T-helper 2 cell treated with Interferon-gamma antibody and Interleukin-4, amounts not matched to agents 5 μg/mL and 100 μg/mL, for 36 hours (primary cell): ENCODE measurements around the gene TESK2.

Experiments
- DNase-seq: peaks from one replicate; pipeline ENCODE4 v3.0.0; 2021; ENCODE audit warnings: low spot score
- H3K27ac Mint-ChIP-seq: one replicate; pipeline ENCODE4 v1.8.0; 2021; ENCODE audit warnings: mild to moderate bottlenecking, mixed read lengths
- H3K27me3 Mint-ChIP-seq: one replicate; pipeline ENCODE4 v1.8.0; 2021; ENCODE audit warnings: low read depth, mixed read lengths
- H3K36me3 Mint-ChIP-seq: one replicate; pipeline ENCODE4 v1.8.0; 2021; ENCODE audit warnings: low read depth, mixed read lengths
- H3K4me1 Mint-ChIP-seq: one replicate; pipeline ENCODE4 v1.8.0; 2021; ENCODE audit warnings: low read depth, mixed read lengths
- H3K4me3 Mint-ChIP-seq: one replicate; pipeline ENCODE4 v1.8.0; 2022; ENCODE audit warnings: mild to moderate bottlenecking, moderate library complexity, mixed read lengths
- H3K9me3 Mint-ChIP-seq: one replicate; pipeline ENCODE4 v1.8.0; 2021; ENCODE audit warnings: mixed read lengths

TESK2 gene

GRCh38 chr1:45437323-45437722, 53.6 kb downstream of the TESK2 start:
- Mint-ChIP-seq H3K4me3 (no peak overlapping the region), H3K27ac (no peak overlapping the region), H3K36me3 (no peaks in the 10 kb centered on the region), H3K27me3 (peaks cover 3% of the 10 kb centered on the region), H3K9me3 (no peaks in the 10 kb centered on the region), H3K4me1 (no peaks in the 10 kb centered on the region)
- no peak for DNase-seq

- Mint-ChIP-seq H3K4me1 (peaks cover 3% of the 10 kb centered on the region), H3K27me3 (peaks cover 3% of the 10 kb centered on the region), H3K4me3 (no peak overlapping the region), H3K36me3 (no peaks in the 10 kb centered on the region), H3K27ac (no peak overlapping the region), H3K9me3 (no peaks in the 10 kb centered on the region)
- DNase-seq: no peak
Measured at GRCh38 chr1:45430490-45430889, 60.5 kb downstream of the TESK2 start.

- no peaks in the 10 kb centered on the region for H3K36me3 Mint-ChIP-seq
- H3K9me3 Mint-ChIP-seq: no peaks in the 10 kb centered on the region
- peaks cover 3% of the 10 kb centered on the region for H3K27me3 Mint-ChIP-seq
- DNase-seq: no peak
- no peak overlapping the region for H3K4me3 Mint-ChIP-seq
- no peak overlapping the region for H3K27ac Mint-ChIP-seq
- peaks cover 3% of the 10 kb centered on the region for H3K4me1 Mint-ChIP-seq
Measured at GRCh38 chr1:45429561-45430159, 61.3 kb downstream of the TESK2 start.

GRCh38 chr1:45423906-45424678, 66.9 kb downstream of the TESK2 start:
- no peaks in the 10 kb centered on the region for H3K36me3 Mint-ChIP-seq
- no peak for DNase-seq

GRCh38 chr1:45421935-45422334, 69.0 kb downstream of the TESK2 start:
- DNase-seq: no peak
- Mint-ChIP-seq H3K27ac (no peak overlapping the region), H3K36me3 (no peaks in the 10 kb centered on the region), H3K27me3 (peaks cover 3% of the 10 kb centered on the region), H3K9me3 (no peaks in the 10 kb centered on the region), H3K4me3 (no peak overlapping the region), H3K4me1 (no peaks in the 10 kb centered on the region)

More at GRCh38 chr1:45423906-45424678, 66.9 kb downstream of the TESK2 start:
- no peaks in the 10 kb centered on the region for H3K9me3 Mint-ChIP-seq
- H3K4me1 Mint-ChIP-seq: no peaks in the 10 kb centered on the region
- no peak overlapping the region for H3K4me3 Mint-ChIP-seq
- H3K27me3 Mint-ChIP-seq: peaks cover 3% of the 10 kb centered on the region
- H3K27ac Mint-ChIP-seq: no peak overlapping the region

- Mint-ChIP-seq H3K4me1 (no peaks in the 10 kb centered on the region), H3K36me3 (no peaks in the 10 kb centered on the region), H3K4me3 (no peak overlapping the region), H3K27ac (no peak overlapping the region), H3K27me3 (no peaks in the 10 kb centered on the region), H3K9me3 (no peaks in the 10 kb centered on the region)
- DNase-seq: no peak
Measured at GRCh38 chr1:45414746-45415145, 76.2 kb downstream of the TESK2 start.

GRCh38 chr1:45412899-45413298, 78.1 kb downstream of the TESK2 start:
- Mint-ChIP-seq H3K4me1 (peaks cover 2% of the 10 kb centered on the region), H3K36me3 (no peaks in the 10 kb centered on the region), H3K4me3 (no peak overlapping the region), H3K27ac (no peak overlapping the region), H3K27me3 (no peaks in the 10 kb centered on the region), H3K9me3 (no peaks in the 10 kb centered on the region)
- DNase-seq: no peak

- Mint-ChIP-seq H3K27me3 (no peaks in the 10 kb centered on the region), H3K4me3 (no peak overlapping the region), H3K9me3 (no peaks in the 10 kb centered on the region), H3K36me3 (no peaks in the 10 kb centered on the region), H3K4me1 (peaks cover 2% of the 10 kb centered on the region), H3K27ac (no peak overlapping the region)
- no peak for DNase-seq
Measured at GRCh38 chr1:45411510-45411899, 79.5 kb downstream of the TESK2 start.

- Mint-ChIP-seq H3K27me3 (no peaks in the 10 kb centered on the region), H3K27ac (no peak overlapping the region), H3K9me3 (no peaks in the 10 kb centered on the region), H3K4me3 (no peak overlapping the region), H3K4me1 (peaks cover 2% of the 10 kb centered on the region), H3K36me3 (no peaks in the 10 kb centered on the region)
- no peak for DNase-seq
Measured at GRCh38 chr1:45410850-45411509, 80.0 kb downstream of the TESK2 start.

- no peaks in the 10 kb centered on the region for H3K27me3 Mint-ChIP-seq
- no peaks in the 10 kb centered on the region for H3K9me3 Mint-ChIP-seq
- H3K27ac Mint-ChIP-seq: no peak overlapping the region
- no peaks in the 10 kb centered on the region for H3K36me3 Mint-ChIP-seq
- DNase-seq: no peak
- H3K4me3 Mint-ChIP-seq: no peak overlapping the region
- H3K4me1 Mint-ChIP-seq: peaks cover 2% of the 10 kb centered on the region
Measured at GRCh38 chr1:45409276-45409675, 81.7 kb downstream of the TESK2 start.

GRCh38 chr1:45407629-45408287, 83.2 kb downstream of the TESK2 start:
- no peaks in the 10 kb centered on the region for H3K36me3 Mint-ChIP-seq
- peaks cover 2% of the 10 kb centered on the region for H3K27me3 Mint-ChIP-seq
- H3K4me3 Mint-ChIP-seq: no peak overlapping the region
- H3K9me3 Mint-ChIP-seq: no peaks in the 10 kb centered on the region
- H3K27ac Mint-ChIP-seq: no peak overlapping the region
- no peak for DNase-seq
- peaks cover 2% of the 10 kb centered on the region for H3K4me1 Mint-ChIP-seq

GRCh38 chr1:45405636-45406035, 85.3 kb downstream of the TESK2 start:
- H3K4me3 Mint-ChIP-seq: no peak overlapping the region
- H3K4me1 Mint-ChIP-seq: peaks cover 2% of the 10 kb centered on the region
- H3K9me3 Mint-ChIP-seq: no peaks in the 10 kb centered on the region
- no peak for DNase-seq
- no peak overlapping the region for H3K27ac Mint-ChIP-seq
- H3K27me3 Mint-ChIP-seq: peaks cover 2% of the 10 kb centered on the region
- no peaks in the 10 kb centered on the region for H3K36me3 Mint-ChIP-seq

GRCh38 chr1:45403718-45404117, 87.2 kb downstream of the TESK2 start:
- no peak for DNase-seq
- Mint-ChIP-seq H3K4me3 (no peak overlapping the region), H3K27me3 (peaks cover 2% of the 10 kb centered on the region), H3K9me3 (no peaks in the 10 kb centered on the region), H3K36me3 (no peaks in the 10 kb centered on the region), H3K4me1 (no peaks in the 10 kb centered on the region), H3K27ac (no peak overlapping the region)

- Mint-ChIP-seq H3K4me1 (no peaks in the 10 kb centered on the region), H3K36me3 (no peaks in the 10 kb centered on the region), H3K27me3 (peaks cover 2% of the 10 kb centered on the region), H3K4me3 (no peak overlapping the region), H3K27ac (no peak overlapping the region), H3K9me3 (no peaks in the 10 kb centered on the region)
- DNase-seq: no peak
Measured at GRCh38 chr1:45403298-45403697, 87.7 kb downstream of the TESK2 start.
